GM12878 (cell line): ENCODE results near the gene IARS2.

ENCODE experiments used
- ATF7 ChIP-seq: fragments of 450-650 bp; IDR thresholded peaks from 2 replicates; pipeline ENCODE4 v1.6.1; 2016; ENCODE audit warnings: low read depth, mild to moderate bottlenecking
- CBFB ChIP-seq: IDR thresholded peaks from 2 replicates; pipeline ENCODE4 v1.6.1; 2016; ENCODE audit warnings: antibody characterized with exemption, low read depth
- ESRRA ChIP-seq: IDR thresholded peaks from 2 replicates; pipeline ENCODE4 v1.6.1; 2012; ENCODE audit warnings: mild to moderate bottlenecking, low read length, improper control_type of control experiment
- EZH2 ChIP-seq: IDR thresholded peaks from 2 replicates; pipeline ENCODE4 v1.6.1; 2012; ENCODE audit warnings: low read depth, mild to moderate bottlenecking, control low read depth, inconsistent platforms, low read length, borderline replicate concordance; ENCODE audit not compliant: control insufficient read depth
- NFXL1 ChIP-seq: fragments of 450-650 bp; IDR thresholded peaks from 2 replicates; pipeline ENCODE4 v1.6.1; 2017; ENCODE audit warnings: antibody characterized with exemption, mild to moderate bottlenecking, borderline replicate concordance
- RAD21 ChIP-seq: IDR thresholded peaks from 2 replicates; pipeline ENCODE4 v1.6.1; 2011; ENCODE audit warnings: mild to moderate bottlenecking, low read depth, low read length, moderate library complexity; ENCODE audit not compliant: insufficient read depth
- RFX5 ChIP-seq: IDR thresholded peaks from 2 replicates; pipeline ENCODE4 v1.6.1; 2011; ENCODE audit warnings: low read depth, low read length, improper control_type of control experiment
- SP1 ChIP-seq: IDR thresholded peaks from one replicate; pipeline ENCODE4 v1.6.1; 2011; ENCODE audit warnings: low read depth, low read length
- SUPT20H ChIP-seq: IDR thresholded peaks from 2 replicates; pipeline ENCODE4 v1.6.1; 2011; ENCODE audit warnings: low read depth, mild to moderate bottlenecking, low read length, moderate library complexity, borderline replicate concordance; ENCODE audit not compliant: control insufficient read depth
- TCF12 ChIP-seq: IDR thresholded peaks from 2 replicates; pipeline ENCODE4 v1.6.1; 2011; ENCODE audit warnings: low read depth, mild to moderate bottlenecking, low read length
- TF ChIP-seq, protein P1 (sequence below), 3 experiments: IDR thresholded peaks in 2 of 3; conservative IDR thresholded peaks in 1 of 3; 2 replicates each; pipeline ENCODE4 v1.5.1; 2011; ENCODE audit warnings: low read depth in 3 of 3, low read length in 3 of 3, mild to moderate bottlenecking in 3 of 3, control low read depth in 2 of 3, moderate library complexity in 2 of 3, inconsistent platforms in 1 of 3, mixed read lengths in 1 of 3; ENCODE audit not compliant: control insufficient read depth in 2 of 3, insufficient read depth in 1 of 3; ENCODE audit errors: extremely low read depth in 1 of 3
- TF ChIP-seq, protein P2 (sequence below): fragments of 450-650 bp; IDR thresholded peaks from 2 replicates; pipeline ENCODE4 v1.6.1; 2016; ENCODE audit warnings: mild to moderate bottlenecking, moderate library complexity, borderline replicate concordance
- TF ChIP-seq, protein P3 (sequence below): IDR thresholded peaks from 2 replicates; pipeline ENCODE4 v1.6.1; 2011; ENCODE audit warnings: borderline replicate concordance, low read depth, mild to moderate bottlenecking, moderate library complexity, low read length; ENCODE audit not compliant: insufficient read depth, poor library complexity, severe bottlenecking

DNA sequence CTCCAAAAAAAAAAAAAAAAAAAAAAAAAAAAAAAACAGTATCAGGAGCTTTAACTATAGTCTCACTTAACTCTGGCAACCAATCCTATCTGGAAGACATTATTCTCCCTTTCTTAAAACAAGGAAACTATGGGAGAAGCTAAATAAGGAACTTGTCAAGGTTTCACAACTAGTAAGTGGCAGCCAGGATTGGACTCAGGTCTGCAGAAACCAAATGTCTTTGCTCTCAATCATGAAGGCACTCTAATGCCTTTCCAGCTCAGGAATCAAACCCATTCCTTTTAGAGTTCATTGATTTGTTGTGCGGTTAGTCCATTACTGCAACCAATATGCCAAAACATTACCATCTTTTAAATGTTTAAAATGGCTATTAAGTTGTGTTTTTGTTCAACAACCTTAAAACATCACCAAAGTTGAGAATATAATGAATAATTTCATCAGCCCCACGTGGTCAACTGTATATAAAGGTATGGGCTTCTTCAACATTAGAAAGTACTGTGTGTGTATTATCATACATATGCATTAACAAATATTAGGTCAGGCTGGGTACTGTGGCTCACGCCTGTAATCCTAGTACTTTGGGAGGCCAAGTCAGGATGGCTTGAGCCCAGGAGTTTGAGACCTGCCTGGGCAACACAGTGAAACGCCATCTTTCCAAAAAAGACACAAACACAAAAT is 49.1 kb upstream of the IARS2 start:
- TF ChIP-seq, protein P1, sequence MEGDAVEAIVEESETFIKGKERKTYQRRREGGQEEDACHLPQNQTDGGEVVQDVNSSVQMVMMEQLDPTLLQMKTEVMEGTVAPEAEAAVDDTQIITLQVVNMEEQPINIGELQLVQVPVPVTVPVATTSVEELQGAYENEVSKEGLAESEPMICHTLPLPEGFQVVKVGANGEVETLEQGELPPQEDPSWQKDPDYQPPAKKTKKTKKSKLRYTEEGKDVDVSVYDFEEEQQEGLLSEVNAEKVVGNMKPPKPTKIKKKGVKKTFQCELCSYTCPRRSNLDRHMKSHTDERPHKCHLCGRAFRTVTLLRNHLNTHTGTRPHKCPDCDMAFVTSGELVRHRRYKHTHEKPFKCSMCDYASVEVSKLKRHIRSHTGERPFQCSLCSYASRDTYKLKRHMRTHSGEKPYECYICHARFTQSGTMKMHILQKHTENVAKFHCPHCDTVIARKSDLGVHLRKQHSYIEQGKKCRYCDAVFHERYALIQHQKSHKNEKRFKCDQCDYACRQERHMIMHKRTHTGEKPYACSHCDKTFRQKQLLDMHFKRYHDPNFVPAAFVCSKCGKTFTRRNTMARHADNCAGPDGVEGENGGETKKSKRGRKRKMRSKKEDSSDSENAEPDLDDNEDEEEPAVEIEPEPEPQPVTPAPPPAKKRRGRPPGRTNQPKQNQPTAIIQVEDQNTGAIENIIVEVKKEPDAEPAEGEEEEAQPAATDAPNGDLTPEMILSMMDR (IDR thresholded peaks at IDR 0.05 in 2 of 3, conservative IDR thresholded peaks at IDR 0.05 in 1 of 3; ENCODE audit: control insufficient read depth in 2 of 3, extremely low read depth in 1 of 3, insufficient read depth in 1 of 3, low read depth in 3 of 3, low read length in 3 of 3), result no peak
- TF ChIP-seq ATF7, result no peak
- no peak for TF ChIP-seq TCF12
- TF ChIP-seq, protein P2, sequence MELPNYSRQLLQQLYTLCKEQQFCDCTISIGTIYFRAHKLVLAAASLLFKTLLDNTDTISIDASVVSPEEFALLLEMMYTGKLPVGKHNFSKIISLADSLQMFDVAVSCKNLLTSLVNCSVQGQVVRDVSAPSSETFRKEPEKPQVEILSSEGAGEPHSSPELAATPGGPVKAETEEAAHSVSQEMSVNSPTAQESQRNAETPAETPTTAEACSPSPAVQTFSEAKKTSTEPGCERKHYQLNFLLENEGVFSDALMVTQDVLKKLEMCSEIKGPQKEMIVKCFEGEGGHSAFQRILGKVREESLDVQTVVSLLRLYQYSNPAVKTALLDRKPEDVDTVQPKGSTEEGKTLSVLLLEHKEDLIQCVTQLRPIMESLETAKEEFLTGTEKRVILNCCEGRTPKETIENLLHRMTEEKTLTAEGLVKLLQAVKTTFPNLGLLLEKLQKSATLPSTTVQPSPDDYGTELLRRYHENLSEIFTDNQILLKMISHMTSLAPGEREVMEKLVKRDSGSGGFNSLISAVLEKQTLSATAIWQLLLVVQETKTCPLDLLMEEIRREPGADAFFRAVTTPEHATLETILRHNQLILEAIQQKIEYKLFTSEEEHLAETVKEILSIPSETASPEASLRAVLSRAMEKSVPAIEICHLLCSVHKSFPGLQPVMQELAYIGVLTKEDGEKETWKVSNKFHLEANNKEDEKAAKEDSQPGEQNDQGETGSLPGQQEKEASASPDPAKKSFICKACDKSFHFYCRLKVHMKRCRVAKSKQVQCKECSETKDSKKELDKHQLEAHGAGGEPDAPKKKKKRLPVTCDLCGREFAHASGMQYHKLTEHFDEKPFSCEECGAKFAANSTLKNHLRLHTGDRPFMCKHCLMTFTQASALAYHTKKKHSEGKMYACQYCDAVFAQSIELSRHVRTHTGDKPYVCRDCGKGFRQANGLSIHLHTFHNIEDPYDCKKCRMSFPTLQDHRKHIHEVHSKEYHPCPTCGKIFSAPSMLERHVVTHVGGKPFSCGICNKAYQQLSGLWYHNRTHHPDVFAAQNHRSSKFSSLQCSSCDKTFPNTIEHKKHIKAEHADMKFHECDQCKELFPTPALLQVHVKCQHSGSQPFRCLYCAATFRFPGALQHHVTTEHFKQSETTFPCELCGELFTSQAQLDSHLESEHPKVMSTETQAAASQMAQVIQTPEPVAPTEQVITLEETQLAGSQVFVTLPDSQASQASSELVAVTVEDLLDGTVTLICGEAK, result no peak
- TF ChIP-seq ESRRA, result no peak
- no peak for TF ChIP-seq SP1
- TF ChIP-seq NFXL1, result no peak
- TF ChIP-seq RAD21, result no peak
- no peak for TF ChIP-seq EZH2
- no peak for TF ChIP-seq RFX5
- TF ChIP-seq, protein P3, sequence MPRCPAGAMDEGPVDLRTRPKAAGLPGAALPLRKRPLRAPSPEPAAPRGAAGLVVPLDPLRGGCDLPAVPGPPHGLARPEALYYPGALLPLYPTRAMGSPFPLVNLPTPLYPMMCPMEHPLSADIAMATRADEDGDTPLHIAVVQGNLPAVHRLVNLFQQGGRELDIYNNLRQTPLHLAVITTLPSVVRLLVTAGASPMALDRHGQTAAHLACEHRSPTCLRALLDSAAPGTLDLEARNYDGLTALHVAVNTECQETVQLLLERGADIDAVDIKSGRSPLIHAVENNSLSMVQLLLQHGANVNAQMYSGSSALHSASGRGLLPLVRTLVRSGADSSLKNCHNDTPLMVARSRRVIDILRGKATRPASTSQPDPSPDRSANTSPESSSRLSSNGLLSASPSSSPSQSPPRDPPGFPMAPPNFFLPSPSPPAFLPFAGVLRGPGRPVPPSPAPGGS, result no peak
- no peak for TF ChIP-seq CBFB
- TF ChIP-seq SUPT20H, result no peak
